Neural cell (in vitro differentiated cells): ENCODE data around the gene ATP1A1. TPM values are rescaled to one million over a fixed set of nuclear protein-coding genes. Genes with fewer than 3 reads are reported as not detected.

Experiments used
- H2AFZ ChIP-seq: fragments of 200-600, 300-800 bp; sonication (generic), shearing (Covaris generic); 2 replicates; pipeline ENCODE4 v1.6.0; 2014; ENCODE audit warnings: low read depth, mild to moderate bottlenecking, antibody characterized with exemption, low read length, moderate library complexity
- H3F3A ChIP-seq: fragments of 200-600 bp; shearing (Covaris generic); 2 replicates; pipeline ENCODE4 v1.6.1; 2016; ENCODE audit warnings: mild to moderate bottlenecking, moderate library complexity, mixed read lengths, antibody characterized with exemption, low read length; ENCODE audit not compliant: insufficient read depth, poor library complexity, severe bottlenecking
- H3K27ac ChIP-seq: fragments of 200-600, 300-800 bp; sonication (generic), shearing (Covaris generic); 2 replicates; pipeline ENCODE4 v1.5.1; 2014; ENCODE audit warnings: mild to moderate bottlenecking, low read length, moderate library complexity
- H3K27me3 ChIP-seq: fragments of 300-800, 200-600 bp; sonication (generic), shearing (Covaris generic); 2 replicates; pipeline ENCODE4 v1.6.0; 2014; ENCODE audit warnings: mild to moderate bottlenecking, low read depth, low read length, moderate library complexity; ENCODE audit not compliant: insufficient read depth
- H3K36me3 ChIP-seq: fragments of 300-800, 200-600 bp; sonication (generic), shearing (Covaris generic); 2 replicates; pipeline ENCODE4 v1.5.1; 2014; ENCODE audit warnings: mild to moderate bottlenecking, antibody characterized with exemption, low read length, moderate library complexity; ENCODE audit not compliant: insufficient read depth
- H3K4me2 ChIP-seq: fragments of 300-800, 200-600 bp; sonication (generic), shearing (Covaris generic); 2 replicates; pipeline ENCODE4 v1.6.0; 2014; ENCODE audit warnings: mild to moderate bottlenecking, low read length
- H3K4me3 ChIP-seq: fragments of 300-800, 200-600 bp; sonication (generic), shearing (Covaris generic); 2 replicates; pipeline ENCODE4 v1.5.1; 2014; ENCODE audit warnings: mild to moderate bottlenecking, low read length, moderate library complexity
- H3K79me2 ChIP-seq: fragments of 200-600 bp; shearing (Covaris generic); replicated peaks from 2 replicates; pipeline ENCODE4 v1.6.0; 2014; ENCODE audit warnings: mild to moderate bottlenecking, low read length, moderate library complexity; ENCODE audit not compliant: insufficient read depth
- H3K9ac ChIP-seq: fragments of 300-800, 200-600 bp; sonication (generic), shearing (Covaris generic); 2 replicates; pipeline ENCODE4 v1.6.1; 2016; ENCODE audit warnings: mild to moderate bottlenecking, low read length, mixed read lengths
- H3K9me2 ChIP-seq: fragments of 200-600 bp; shearing (Covaris generic); 2 replicates; pipeline ENCODE4 v1.6.1; 2016; ENCODE audit warnings: mild to moderate bottlenecking, low read length, mixed read lengths; ENCODE audit not compliant: insufficient read depth
- H3K9me3 ChIP-seq: fragments of 200-600, 300-800 bp; sonication (generic), shearing (Covaris generic); 2 replicates; pipeline ENCODE4 v1.6.1; 2016; ENCODE audit warnings: mild to moderate bottlenecking, mixed run types, low read length, moderate library complexity, mixed read lengths
- H4K20me1 ChIP-seq: fragments of 200-600 bp; shearing (Covaris generic); 2 replicates; pipeline ENCODE4 v1.6.1; 2016; ENCODE audit warnings: mild to moderate bottlenecking, mixed run types; ENCODE audit not compliant: insufficient read depth
- CTCF ChIP-seq: fragments of 450-650 bp; IDR thresholded peaks from 2 replicates; pipeline ENCODE4 v1.5.1; 2014; ENCODE audit warnings: antibody characterized with exemption, mild to moderate bottlenecking, moderate library complexity; ENCODE audit not compliant: poor library complexity, severe bottlenecking
- EP300 ChIP-seq: fragments of 450-650 bp; conservative IDR thresholded peaks from 2 replicates; pipeline ENCODE4 v1.6.1; 2014; ENCODE audit warnings: antibody characterized with exemption, mild to moderate bottlenecking, moderate library complexity; ENCODE audit not compliant: poor library complexity, severe bottlenecking
- EZH2 ChIP-seq: fragments of 200-600, 300-800 bp; shearing (Covaris generic), sonication (generic); IDR thresholded peaks from 2 replicates; pipeline ENCODE4 v1.6.1; 2014; ENCODE audit warnings: antibody characterized with exemption, low read length, borderline replicate concordance, mild to moderate bottlenecking; ENCODE audit not compliant: insufficient read depth, poor library complexity, severe bottlenecking
- MXI1 ChIP-seq: fragments of 450-650 bp; conservative IDR thresholded peaks from 2 replicates; pipeline ENCODE4 v1.6.1; 2014; ENCODE audit warnings: antibody characterized with exemption, mild to moderate bottlenecking; ENCODE audit not compliant: poor library complexity, severe bottlenecking
- POLR2AphosphoS5 ChIP-seq: IDR thresholded peaks from 2 replicates; pipeline ENCODE4 v1.6.1; 2012
- RAD21 ChIP-seq: fragments of 450-650 bp; conservative IDR thresholded peaks from 2 replicates; pipeline ENCODE4 v1.6.1; 2014; ENCODE audit warnings: antibody characterized with exemption, mild to moderate bottlenecking, moderate library complexity
- REST ChIP-seq: IDR thresholded peaks from 2 replicates; pipeline ENCODE4 v1.6.1; 2012; ENCODE audit warnings: borderline replicate concordance
- SMC3 ChIP-seq: fragments of 450-650 bp; conservative IDR thresholded peaks from 2 replicates; pipeline ENCODE4 v1.6.1; 2014; ENCODE audit warnings: antibody characterized with exemption, mild to moderate bottlenecking, moderate library complexity; ENCODE audit not compliant: poor library complexity
- TAF1 ChIP-seq: IDR thresholded peaks from 2 replicates; pipeline ENCODE4 v1.6.1; 2012; ENCODE audit warnings: low read depth
- polyA plus RNA-seq: library from polyadenylated mRNA; depleted of rRNA; stranded (reverse); fragments of >200 nt; gene quantifications from 2 replicates; pipeline ENCODE4 v1.2.3, GENCODE V29; 2014

ATP1A1 gene
- polyA plus RNA-seq, 1 donor from 2014 or later, result 44.2 TPM

GRCh38 chr1:116353155-116353554 lies 19.9 kb upstream of the ATP1A1 start:
- Histone ChIP-seq H3K4me2 (no peak overlapping the region), H2AFZ (no peak overlapping the region)

GRCh38 chr1:116356067-116356466 lies 17.0 kb upstream of the ATP1A1 start:
- no peak overlapping the region for H3K4me2 ChIP-seq
- H4K20me1 ChIP-seq, result no peaks in the 10 kb centered on the region
- no peaks in the 10 kb centered on the region for H3K27me3 ChIP-seq
- no peaks in the 10 kb centered on the region for H3F3A ChIP-seq
- no peak for TF ChIP-seq EZH2
- TF ChIP-seq TAF1, result no peak
- TF ChIP-seq REST, result no peak
- no peak for TF ChIP-seq SMC3
- H3K9ac ChIP-seq, result no peak overlapping the region
- H3K4me3 ChIP-seq, result no peak overlapping the region
- no peak overlapping the region for H2AFZ ChIP-seq
- H3K27ac ChIP-seq, result no peak overlapping the region
- no peaks in the 10 kb centered on the region for H3K79me2 ChIP-seq
- no peaks in the 10 kb centered on the region for H3K9me2 ChIP-seq
- H3K36me3 ChIP-seq, result no peaks in the 10 kb centered on the region
- no peaks in the 10 kb centered on the region for H3K9me3 ChIP-seq

More at GRCh38 chr1:116353155-116353554, 19.9 kb upstream of the ATP1A1 start:
- Histone ChIP-seq H3K36me3 (no peaks in the 10 kb centered on the region), H3F3A (no peaks in the 10 kb centered on the region), H3K9ac (no peak overlapping the region), H3K9me2 (no peaks in the 10 kb centered on the region), H3K9me3 (no peaks in the 10 kb centered on the region), H3K27ac (no peak overlapping the region), H3K4me3 (no peak overlapping the region), H3K27me3 (no peaks in the 10 kb centered on the region), H3K79me2 (no peaks in the 10 kb centered on the region), H4K20me1 (no peaks in the 10 kb centered on the region)
- TF ChIP-seq RAD21 (no peak), MXI1 (no peak)

- Histone ChIP-seq H3K27ac (no peak overlapping the region), H3K9ac (no peak overlapping the region), H3K79me2 (no peaks in the 10 kb centered on the region), H4K20me1 (no peaks in the 10 kb centered on the region), H2AFZ (no peak overlapping the region), H3K36me3 (no peaks in the 10 kb centered on the region), H3K27me3 (no peaks in the 10 kb centered on the region), H3K4me3 (no peak overlapping the region), H3K4me2 (no peak overlapping the region), H3K9me2 (no peaks in the 10 kb centered on the region), H3K9me3 (no peaks in the 10 kb centered on the region), H3F3A (no peaks in the 10 kb centered on the region)
- TF ChIP-seq SMC3 (no peak), CTCF (no peak), POLR2AphosphoS5 (no peak), EZH2 (no peak), MXI1 (no peak), EP300 (no peak), RAD21 (no peak), REST (no peak), TAF1 (no peak)
These were observed 16.4 kb upstream of the ATP1A1 start for GRCh38 chr1:116356673-116357072.
